Measurements from ENCODE around the gene VTI1B.
A peak's percentile ranks its signal among the peaks of the same experiment; 100 is the strongest.
"Not testable (repeated sequence)": the region's sequence is repeated elsewhere in the genome, so short reads cannot be mapped to it uniquely, and the experiment has no call there.

The VTI1B gene

GRCh38 chr14:67674480-67675218 is at the start of gene VTI1B:
TSS of gene VTI1B (minus strand) at chr14:67674632. CDS start at chr14:67674489, 143 bp downstream.
- peak within 1 kb of the TSS; percentile 76 to 100 (median 100) for H3K27ac ChIP-seq
- H3K4me3 ChIP-seq = peak within 1 kb of the TSS; percentile 72 to 100 (median 97)

- peak overlapping the region in 6 of 7 experiments; percentile 7 to 35 (median 14) for H3K4me3 ChIP-seq
- H3K27ac ChIP-seq = peak overlapping the region in 8 of 21 experiments; percentile 0 to 69 (median 23)
These were observed 47.9 kb upstream of the VTI1B start for GRCh38 chr14:67722293-67722692.

- no peak overlapping the region for H3K27ac ChIP-seq
- no peak overlapping the region for H3K4me3 ChIP-seq
These were observed 47.4 kb upstream of the VTI1B start for GRCh38 chr14:67721875-67722274.

GRCh38 chr14:67719866-67720265 is 45.4 kb upstream of the VTI1B start:
- no peak overlapping the region for H3K4me3 ChIP-seq
- H3K27ac ChIP-seq = no peak overlapping the region

- H3K27ac ChIP-seq, H3K4me3 ChIP-seq: not testable (repeated sequence)
These were observed 45.0 kb upstream of the VTI1B start for GRCh38 chr14:67719385-67719784.

GRCh38 chr14:67718265-67718664 is 43.8 kb upstream of the VTI1B start:
- no peak overlapping the region for H3K27ac ChIP-seq
- H3K4me3 ChIP-seq = no peak overlapping the region

GRCh38 chr14:67717048-67717447 is 42.6 kb upstream of the VTI1B start:
- no peak overlapping the region for H3K4me3 ChIP-seq

GRCh38 chr14:67710209-67710608 is 35.8 kb upstream of the VTI1B start:
- Histone ChIP-seq H3K27ac (no peak overlapping the region), H3K4me3 (no peak overlapping the region)

More at GRCh38 chr14:67717048-67717447, 42.6 kb upstream of the VTI1B start:
- H3K27ac ChIP-seq = no peak overlapping the region

GRCh38 chr14:67709796-67710195 is 35.4 kb upstream of the VTI1B start:
- not testable (repeated sequence) for H3K4me3 ChIP-seq, H3K27ac ChIP-seq

- not testable (repeated sequence) for H3K27ac ChIP-seq, H3K4me3 ChIP-seq
These were observed 34.9 kb upstream of the VTI1B start for GRCh38 chr14:67709346-67709745.

GRCh38 chr14:67705211-67705610 is 30.8 kb upstream of the VTI1B start:
- no peak overlapping the region for H3K4me3 ChIP-seq
- no peak overlapping the region for H3K27ac ChIP-seq

- Histone ChIP-seq H3K27ac (no peak overlapping the region), H3K4me3 (no peak overlapping the region)
These were observed 30.2 kb upstream of the VTI1B start for GRCh38 chr14:67704484-67705089.

- Histone ChIP-seq H3K27ac (no peak overlapping the region), H3K4me3 (no peak overlapping the region)
These were observed 29.6 kb upstream of the VTI1B start for GRCh38 chr14:67703997-67704396.

- not testable (repeated sequence) for H3K4me3 ChIP-seq, H3K27ac ChIP-seq
These were observed 27.1 kb upstream of the VTI1B start, which contains the start of gene RDH12 for GRCh38 chr14:67701492-67701891. TSS of gene RDH12 (plus strand) at chr14:67701886. CDS start at chr14:67722643, 20,757 bp downstream.

GRCh38 chr14:67698179-67698578 is 23.7 kb upstream of the VTI1B start:
- Histone ChIP-seq H3K4me3 (no peak overlapping the region), H3K27ac (no peak overlapping the region)

GRCh38 chr14:67697006-67697405 is 22.6 kb upstream of the VTI1B start:
- Histone ChIP-seq H3K27ac (no peak overlapping the region), H3K4me3 (no peak overlapping the region)

GRCh38 chr14:67695394-67695949 is 21.0 kb upstream of the VTI1B start, which contains the start of gene RDH11:
TSS of gene RDH11 (minus strand) at chr14:67695764. CDS start at chr14:67695703, 61 bp downstream.
- H3K4me3 ChIP-seq = peak within 1 kb of the TSS; percentile 57 to 96 (median 89)

GRCh38 chr14:67694791-67695393 is 20.5 kb upstream of the VTI1B start:
- peak overlapping the region; percentile 57 to 96 (median 89) for H3K4me3 ChIP-seq
- H3K27ac ChIP-seq = peak overlapping the region in 20 of 21 experiments; percentile 39 to 91 (median 82)

More at GRCh38 chr14:67695394-67695949, 21.0 kb upstream of the VTI1B start, which contains the start of gene RDH11:
- H3K27ac ChIP-seq = peak within 1 kb of the TSS in 20 of 21 experiments; percentile 39 to 91 (median 82)

GRCh38 chr14:67690011-67690410 is 15.6 kb upstream of the VTI1B start:
- H3K27ac ChIP-seq = no peak overlapping the region

GRCh38 chr14:67683842-67684241 is 9.4 kb upstream of the VTI1B start:
- H3K27ac ChIP-seq = no peak overlapping the region
- H3K4me3 ChIP-seq = no peak overlapping the region

More at GRCh38 chr14:67690011-67690410, 15.6 kb upstream of the VTI1B start:
- H3K4me3 ChIP-seq = no peak overlapping the region
